ENCODE results near the gene WDR74. TPM values are rescaled to one million over a fixed set of nuclear protein-coding genes. Genes with fewer than 3 reads are reported as not detected.
A peak's percentile ranks its signal among the peaks of the same experiment; 100 is the strongest.

WDR74 gene
- total and polyA plus RNA-seq, 12 donors = 17.7 to 62.4 (median 23.7) TPM

DNA sequence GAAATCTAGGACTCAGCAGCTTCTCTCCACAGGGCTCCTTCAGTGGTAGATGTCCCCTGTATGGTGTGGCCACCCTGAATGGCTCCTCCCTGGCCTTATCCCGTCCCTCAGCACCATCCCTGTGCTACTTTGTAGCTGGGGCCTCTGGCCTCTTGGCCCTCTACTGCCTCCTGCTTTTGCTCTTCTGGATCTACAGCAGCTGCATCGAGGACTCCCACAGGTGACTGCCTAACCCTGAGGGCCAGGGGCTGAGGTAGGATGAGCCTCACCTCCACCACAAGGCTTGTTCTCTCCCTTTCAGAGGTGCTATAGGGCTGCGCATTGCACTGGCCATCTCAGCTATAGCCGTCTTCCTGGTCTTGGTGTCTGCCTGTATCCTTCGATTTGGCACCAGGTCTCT, 50.4 kb downstream of the WDR74 start:
- intact Hi-C loops (cut with DNase I) = loop anchor here in 7 of 10 donors (5.0 to 10.0 kb wide), 5 partner anchors 43 to 76 kb away; partner anchors contain the start of genes STX5 (in 3 of the 7), TEX54 (in 3 of the 7) and WDR74 (in 1 of the 7)
- H3K4me1 ChIP-seq = peaks cover 13 to 67% (median 57%) of the 10 kb centered on the region in 9 donors
- H3K36me3 ChIP-seq = peaks cover 0 to 57% (median 23%) of the 10 kb centered on the region in 9 donors
- peak overlapping the region in 1 of 10 donors; percentile 0 for H3K4me3 ChIP-seq
- ATAC-seq (no peak), DNase-seq (no peak)
- TF ChIP-seq, protein P1, sequence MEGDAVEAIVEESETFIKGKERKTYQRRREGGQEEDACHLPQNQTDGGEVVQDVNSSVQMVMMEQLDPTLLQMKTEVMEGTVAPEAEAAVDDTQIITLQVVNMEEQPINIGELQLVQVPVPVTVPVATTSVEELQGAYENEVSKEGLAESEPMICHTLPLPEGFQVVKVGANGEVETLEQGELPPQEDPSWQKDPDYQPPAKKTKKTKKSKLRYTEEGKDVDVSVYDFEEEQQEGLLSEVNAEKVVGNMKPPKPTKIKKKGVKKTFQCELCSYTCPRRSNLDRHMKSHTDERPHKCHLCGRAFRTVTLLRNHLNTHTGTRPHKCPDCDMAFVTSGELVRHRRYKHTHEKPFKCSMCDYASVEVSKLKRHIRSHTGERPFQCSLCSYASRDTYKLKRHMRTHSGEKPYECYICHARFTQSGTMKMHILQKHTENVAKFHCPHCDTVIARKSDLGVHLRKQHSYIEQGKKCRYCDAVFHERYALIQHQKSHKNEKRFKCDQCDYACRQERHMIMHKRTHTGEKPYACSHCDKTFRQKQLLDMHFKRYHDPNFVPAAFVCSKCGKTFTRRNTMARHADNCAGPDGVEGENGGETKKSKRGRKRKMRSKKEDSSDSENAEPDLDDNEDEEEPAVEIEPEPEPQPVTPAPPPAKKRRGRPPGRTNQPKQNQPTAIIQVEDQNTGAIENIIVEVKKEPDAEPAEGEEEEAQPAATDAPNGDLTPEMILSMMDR (IDR thresholded peaks at IDR 0.05) = no peak
- H3K9me3 ChIP-seq = no peaks in the 10 kb centered on the region
- H3K27me3 ChIP-seq = no peaks in the 10 kb centered on the region
- peak overlapping the region in 2 of 10 donors; percentile 92 to 97 for H3K27ac ChIP-seq
- WGBS, 2 donors = 63 to 75% methylated on average over 5 of the region's 5 CpGs

DNA sequence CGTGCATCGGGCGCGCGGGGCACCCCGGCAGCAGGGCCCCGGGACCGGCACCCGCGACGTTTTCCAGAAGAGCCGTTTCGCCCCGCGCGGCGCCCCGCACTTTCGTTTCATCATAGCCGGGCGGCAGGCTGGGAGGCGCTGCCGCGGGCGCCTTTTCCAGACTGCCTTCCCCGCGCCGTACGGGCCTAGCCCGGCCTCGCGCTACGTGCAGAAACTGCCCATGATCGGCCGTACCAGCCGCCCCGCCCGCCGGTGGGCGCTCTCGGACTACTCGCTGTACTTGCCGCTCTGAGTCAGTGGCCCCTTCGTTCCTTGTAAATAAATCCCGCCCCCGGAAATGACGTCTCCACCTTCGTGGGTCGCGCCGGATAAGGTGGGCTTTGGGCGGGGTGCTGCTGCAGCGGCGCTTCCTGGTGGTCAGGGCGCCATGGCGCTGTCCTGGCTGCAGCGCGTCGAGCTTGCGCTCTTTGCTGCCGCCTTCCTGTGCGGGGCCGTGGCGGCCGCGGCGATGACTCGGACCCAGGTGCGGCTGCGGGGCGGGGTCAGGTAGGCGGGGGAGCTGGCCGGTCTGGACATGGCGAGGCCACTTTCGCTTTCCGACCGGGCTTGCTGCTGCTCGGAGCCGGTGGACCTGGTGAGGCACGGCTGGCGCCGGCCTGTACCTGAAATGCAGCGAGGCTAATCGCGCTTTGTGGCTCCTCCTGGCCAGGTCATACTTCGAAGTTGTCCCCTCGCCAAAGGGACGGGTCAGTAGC, 52.2 kb downstream of the WDR74 start, which contains the start of gene TMEM179B:
TSS of gene TMEM179B (plus strand) at position 398 of the 755 bp plus-strand sequence. CDS start at position 428, 30 bp downstream.
- Histone ChIP-seq H3K27ac (peak within 1 kb of the TSS; percentile 91 to 99 (median 97)), H3K36me3 (peaks cover 0 to 54% (median 20%) of the 10 kb centered on the region in 9 donors), H3K9me3 (no peaks in the 10 kb centered on the region), H3K27me3 (no peaks in the 10 kb centered on the region), H3K4me1 (peaks cover 10 to 54% (median 49%) of the 10 kb centered on the region in 9 donors), H3K4me3 (peak within 1 kb of the TSS; percentile 87 to 96 (median 92))
- WGBS, 2 donors = 0 to 1% methylated on average over 88 of the region's 88 CpGs
- DNase-seq (peak; percentile 94 to 99), ATAC-seq (peak; percentile 86 to 92 (median 89))
- intact Hi-C loops (cut with DNase I) = loop anchor here in 9 of 10 donors (2.0 to 10.0 kb wide), 7 partner anchors 45 to 78 kb away; partner anchors contain the start of genes STX5 (in 3 of the 9), TEX54 (in 3 of the 9) and WDR74 (in 1 of the 9)
- TF ChIP-seq, protein P1 (IDR thresholded peaks at IDR 0.05) = peak in 8 of 9 donors; percentile 4 to 60 (median 38)

GRCh38 chr11:62786318-62787004, 52.9 kb downstream of the WDR74 start:
- Histone ChIP-seq H3K4me1 (peaks cover 9 to 49% (median 47%) of the 10 kb centered on the region in 9 donors), H3K27me3 (no peaks in the 10 kb centered on the region), H3K4me3 (peak overlapping the region; percentile 87 to 96 (median 92)), H3K36me3 (peaks cover 0 to 57% (median 20%) of the 10 kb centered on the region in 9 donors), H3K27ac (peak overlapping the region; percentile 91 to 99 (median 97)), H3K9me3 (no peaks in the 10 kb centered on the region)
- peak; percentile 90 to 91 for DNase-seq
- intact Hi-C loops (cut with DNase I) = loop anchor here (1.0 to 10.0 kb wide), 8 partner anchors 46 to 78 kb away; partner anchors contain the start of genes STX5 (in 3 of the 10), TEX54 (in 3 of the 10) and WDR74 (in 1 of the 10)
- 1% methylated on average over 50 to 51 of the region's 51 CpGs for WGBS, 2 donors
- TF ChIP-seq, protein P1 (IDR thresholded peaks at IDR 0.05) = peak; percentile 85 to 99 (median 95)
- ATAC-seq = peak; percentile 80 to 94 (median 84)

Small RNA genes within 50 kb of the gene (microRNA-seq; reads per million reads assigned to microRNA genes)
- gene MIR6514 (2.6 to 3.6 reads per million in 2 donors), gene MIR6748 (0 reads per million in 2 donors)

Other genes with a start within 250 kb of the WDR74 start
- 10 to 100 TPM in 8 of 10 donors, 1 to 10 TPM in 2; 8.2 to 17.9 (median 12.3) TPM for gene TUT1, start 248.1 kb downstream of the WDR74 start, total RNA-seq
- 10 to 100 TPM in 1 of 2 donors, 1 to 10 TPM in 1; 9.3 to 19.2 TPM for gene TUT1, start 248.1 kb downstream of the WDR74 start, polyA plus RNA-seq
- gene MTA2, start 237.7 kb downstream of the WDR74 start, total RNA-seq = 10 to 100 TPM; 25.0 to 45.3 (median 29.8) TPM
- 10 to 100 TPM; 22.1 to 35.3 TPM for gene MTA2, start 237.7 kb downstream of the WDR74 start, polyA plus RNA-seq
- gene EML3, start 226.8 kb downstream of the WDR74 start, total RNA-seq = 10 to 100 TPM in 8 of 10 donors, 1 to 10 TPM in 2; 7.7 to 27.2 (median 15.2) TPM
- 10 to 100 TPM; 18.9 to 50.4 TPM for gene EML3, start 226.8 kb downstream of the WDR74 start, polyA plus RNA-seq
- 1 to 10 TPM in 8 of 10 donors, under 1 TPM in 2; 0.81 to 4.4 (median 1.8) TPM for gene ROM1, start 226.3 kb downstream of the WDR74 start, total RNA-seq
- 1 to 10 TPM; 5.3 to 6.6 TPM for gene ROM1, start 226.3 kb downstream of the WDR74 start, polyA plus RNA-seq
- gene B3GAT3, start 217.6 kb downstream of the WDR74 start, total RNA-seq = 10 to 100 TPM in 7 of 10 donors, 1 to 10 TPM in 3; 6.8 to 20.7 (median 10.6) TPM
- gene B3GAT3, start 217.6 kb downstream of the WDR74 start, polyA plus RNA-seq = 10 to 100 TPM; 29.5 to 41.2 TPM
- 100 to 1,000 TPM in 3 of 10 donors, 10 to 100 TPM in 7; 84.0 to 148 (median 96.7) TPM for gene GANAB, start 193.0 kb downstream of the WDR74 start, total RNA-seq
- 10 to 100 TPM; 53.2 to 87.2 TPM for gene GANAB, start 193.0 kb downstream of the WDR74 start, polyA plus RNA-seq
- 10 to 100 TPM in 8 of 10 donors, 1 to 10 TPM in 2; 9.7 to 15.0 (median 10.9) TPM for gene INTS5, start 186.3 kb downstream of the WDR74 start, total RNA-seq
- 1 to 10 TPM; 2.8 to 8.3 TPM for gene INTS5, start 186.3 kb downstream of the WDR74 start, polyA plus RNA-seq
- 10 to 100 TPM; 25.8 to 41.5 (median 30.0) TPM for gene C11orf98, start 174.4 kb downstream of the WDR74 start, total RNA-seq
- 100 to 1,000 TPM in 1 of 2 donors, 10 to 100 TPM in 1; 75.9 to 210 TPM for gene C11orf98, start 174.4 kb downstream of the WDR74 start, polyA plus RNA-seq
- 1 to 10 TPM; 2.4 to 7.7 (median 4.2) TPM for gene CSKMT, start 174.3 kb downstream of the WDR74 start, total RNA-seq
- gene CSKMT, start 174.3 kb downstream of the WDR74 start, polyA plus RNA-seq = 10 to 100 TPM in 1 of 2 donors, 1 to 10 TPM in 1; 8.8 to 15.7 TPM
- 1 to 10 TPM; 3.9 to 9.5 (median 5.5) TPM for gene UQCC3, start 167.9 kb downstream of the WDR74 start, total RNA-seq
- 10 to 100 TPM; 18.0 to 23.0 TPM for gene UQCC3, start 167.9 kb downstream of the WDR74 start, polyA plus RNA-seq
- 1 to 10 TPM; 1.6 to 4.9 (median 3.0) TPM for gene LBHD1, start 167.3 kb downstream of the WDR74 start, total RNA-seq
- gene LBHD1, start 167.3 kb downstream of the WDR74 start, polyA plus RNA-seq = 1 to 10 TPM; 1.6 to 6.4 TPM
- 100 to 1,000 TPM in 1 of 10 donors, 10 to 100 TPM in 9; 57.8 to 100 (median 81.2) TPM for gene UBXN1, start 160.5 kb downstream of the WDR74 start, total RNA-seq
- gene UBXN1, start 160.5 kb downstream of the WDR74 start, polyA plus RNA-seq = 100 to 1,000 TPM in 1 of 2 donors, 10 to 100 TPM in 1; 83.1 to 175 TPM
- 1 to 10 TPM; 2.0 to 9.5 (median 2.6) TPM for gene LRRN4CL, start 150.1 kb downstream of the WDR74 start, total RNA-seq
- gene LRRN4CL, start 150.1 kb downstream of the WDR74 start, polyA plus RNA-seq = 1 to 10 TPM; 1.9 to 2.8 TPM
- gene BSCL2, start 132.2 kb downstream of the WDR74 start, total RNA-seq = 10 to 100 TPM in 9 of 10 donors, 1 to 10 TPM in 1; 8.5 to 26.8 (median 15.7) TPM
- gene BSCL2, start 132.2 kb downstream of the WDR74 start, polyA plus RNA-seq = 10 to 100 TPM; 31.4 to 83.0 TPM
- under 1 TPM in 4 of 10 donors, not detected in 6; 0.26 to 0.34 (median 0.31) TPM for gene GNG3, start 131.9 kb downstream of the WDR74 start, total RNA-seq
- gene GNG3, start 131.9 kb downstream of the WDR74 start, polyA plus RNA-seq = under 1 TPM in 1 of 2 donors, not detected in 1; 0.16 TPM
- gene HNRNPUL2, start 112.1 kb downstream of the WDR74 start, total RNA-seq = 10 to 100 TPM; 26.9 to 40.9 (median 33.4) TPM
- 10 to 100 TPM; 21.4 to 35.3 TPM for gene HNRNPUL2, start 112.1 kb downstream of the WDR74 start, polyA plus RNA-seq
- 10 to 100 TPM in 9 of 10 donors, 1 to 10 TPM in 1; 9.4 to 16.2 (median 12.9) TPM for gene TTC9C, start 111.1 kb downstream of the WDR74 start, total RNA-seq
- gene TTC9C, start 111.1 kb downstream of the WDR74 start, polyA plus RNA-seq = 10 to 100 TPM; 20.3 to 20.8 TPM
- gene ZBTB3, start 85.4 kb downstream of the WDR74 start, total RNA-seq = 10 to 100 TPM in 4 of 10 donors, 1 to 10 TPM in 6; 7.5 to 14.9 (median 9.6) TPM
- 1 to 10 TPM; 2.2 to 8.6 TPM for gene ZBTB3, start 85.4 kb downstream of the WDR74 start, polyA plus RNA-seq
- gene POLR2G, start 78.0 kb downstream of the WDR74 start, total RNA-seq = 10 to 100 TPM; 30.9 to 57.0 (median 42.9) TPM
- gene POLR2G, start 78.0 kb downstream of the WDR74 start, polyA plus RNA-seq = 100 to 1,000 TPM in 1 of 2 donors, 10 to 100 TPM in 1; 42.1 to 134 TPM
- 10 to 100 TPM in 3 of 10 donors, 1 to 10 TPM in 7; 7.7 to 14.7 (median 9.0) TPM for gene TAF6L, start 68.2 kb downstream of the WDR74 start, total RNA-seq
- 10 to 100 TPM; 12.7 to 18.9 TPM for gene TAF6L, start 68.2 kb downstream of the WDR74 start, polyA plus RNA-seq
- 10 to 100 TPM in 8 of 10 donors, 1 to 10 TPM in 2; 9.4 to 27.2 (median 17.4) TPM for gene TMEM179B, start 52.2 kb downstream of the WDR74 start, total RNA-seq
- gene TMEM179B, start 52.2 kb downstream of the WDR74 start, polyA plus RNA-seq = 10 to 100 TPM; 24.8 to 54.4 TPM
- 10 to 100 TPM; 21.9 to 28.6 (median 23.5) TPM for gene TMEM223, start 47.6 kb downstream of the WDR74 start, total RNA-seq
- 10 to 100 TPM; 30.9 to 75.3 TPM for gene TMEM223, start 47.6 kb downstream of the WDR74 start, polyA plus RNA-seq
- 10 to 100 TPM; 28.3 to 58.7 (median 36.7) TPM for gene NXF1, start 34.1 kb downstream of the WDR74 start, total RNA-seq
- gene NXF1, start 34.1 kb downstream of the WDR74 start, polyA plus RNA-seq = 10 to 100 TPM; 66.6 to 96.7 TPM
- 10 to 100 TPM; 16.8 to 27.0 (median 19.0) TPM for gene STX5, start 7.5 kb downstream of the WDR74 start, total RNA-seq
- gene STX5, start 7.5 kb downstream of the WDR74 start, polyA plus RNA-seq = 10 to 100 TPM; 13.6 to 31.9 TPM
- gene TEX54, start 6.7 kb downstream of the WDR74 start, total RNA-seq = not detected
- gene TEX54, start 6.7 kb downstream of the WDR74 start, polyA plus RNA-seq = not detected
- gene SLC3A2, start 41.3 kb upstream of the WDR74 start, total RNA-seq = 10 to 100 TPM; 32.0 to 78.4 (median 42.6) TPM
- 100 to 1,000 TPM in 1 of 2 donors, 10 to 100 TPM in 1; 36.2 to 110 TPM for gene SLC3A2, start 41.3 kb upstream of the WDR74 start, polyA plus RNA-seq
- not detected for gene CHRM1, start 81.8 kb upstream of the WDR74 start, total RNA-seq
- gene CHRM1, start 81.8 kb upstream of the WDR74 start, polyA plus RNA-seq = not detected
- not detected for gene SLC22A6, start 145.4 kb upstream of the WDR74 start, total RNA-seq
- gene SLC22A6, start 145.4 kb upstream of the WDR74 start, polyA plus RNA-seq = not detected
- not detected for gene SLC22A8, start 176.3 kb upstream of the WDR74 start, total RNA-seq
- gene SLC22A8, start 176.3 kb upstream of the WDR74 start, polyA plus RNA-seq = not detected